DOHH2 (cell line): ENCODE measurements around the gene MEI4.
"Not testable (repeated sequence)": the region's sequence is repeated elsewhere in the genome, so short reads cannot be mapped to it uniquely, and the experiment has no call there.

Source experiments
- H3F3A ChIP-seq: fragments of 200-600 bp; sonication (generic), shearing (Covaris generic); 2 replicates; pipeline ENCODE4 v1.6.0; 2016; ENCODE audit warnings: antibody characterized with exemption, mild to moderate bottlenecking; ENCODE audit not compliant: control insufficient read depth, insufficient read depth
- H3K27ac ChIP-seq: fragments of 200-600 bp; sonication (generic); 2 replicates; pipeline ENCODE4 v1.5.1; 2014; ENCODE audit warnings: low read depth, mild to moderate bottlenecking, low read length, moderate library complexity
- H3K27me3 ChIP-seq: fragments of 200-600 bp; sonication (generic); 2 replicates; pipeline ENCODE4 v1.6.1; 2014; ENCODE audit warnings: mild to moderate bottlenecking, low read length, mixed read lengths; ENCODE audit not compliant: control insufficient read depth
- H3K36me3 ChIP-seq: fragments of 200-600 bp; sonication (generic); 2 replicates; pipeline ENCODE4 v1.6.1; 2014; ENCODE audit warnings: mild to moderate bottlenecking, low read length, moderate library complexity, mixed read lengths; ENCODE audit not compliant: control insufficient read depth
- H3K4me1 ChIP-seq: fragments of 200-600 bp; sonication (generic); 2 replicates; pipeline ENCODE4 v1.6.1; 2014; ENCODE audit warnings: mild to moderate bottlenecking, low read length, mixed read lengths; ENCODE audit not compliant: control insufficient read depth
- H3K4me2 ChIP-seq: fragments of 200-600 bp; sonication (generic); 2 replicates; pipeline ENCODE4 v1.6.0; 2014; ENCODE audit warnings: mild to moderate bottlenecking, low read length, moderate library complexity
- H3K4me3 ChIP-seq: fragments of 200-600 bp; sonication (generic); 2 replicates; pipeline ENCODE4 v1.5.1; 2014; ENCODE audit warnings: mild to moderate bottlenecking, low read length, mixed read lengths
- H3K79me2 ChIP-seq: fragments of 200-600 bp; sonication (generic); 2 replicates; pipeline ENCODE4 v1.6.1; 2014; ENCODE audit warnings: mild to moderate bottlenecking, low read length, mixed read lengths; ENCODE audit not compliant: control insufficient read depth
- H3K9me2 ChIP-seq: fragments of 200-600 bp; sonication (generic); replicated peaks from 2 replicates; pipeline ENCODE4 v1.6.1; 2014; ENCODE audit warnings: mild to moderate bottlenecking, low read length, mixed read lengths; ENCODE audit not compliant: control insufficient read depth
- H3K9me3 ChIP-seq: fragments of 200-600 bp; sonication (generic); 2 replicates; pipeline ENCODE4 v1.6.1; 2014; ENCODE audit warnings: antibody characterized with exemption, low read length, mixed read lengths; ENCODE audit not compliant: control insufficient read depth, insufficient read depth
- H4K20me1 ChIP-seq: fragments of 200-600 bp; sonication (generic); 2 replicates; pipeline ENCODE4 v1.6.0; 2014; ENCODE audit warnings: low read depth, mild to moderate bottlenecking, antibody characterized with exemption, low read length, moderate library complexity; ENCODE audit not compliant: control insufficient read depth, insufficient read depth
- CTCF ChIP-seq: fragments of 200-600 bp; sonication (generic); IDR thresholded peaks from one replicate; pipeline ENCODE4 v1.5.1; 2014; ENCODE audit warnings: antibody characterized with exemption, mild to moderate bottlenecking, low read depth, low read length; ENCODE audit not compliant: poor library complexity, severe bottlenecking
- EZH2phosphoT487 ChIP-seq: fragments of 200-600 bp; sonication (generic); IDR thresholded peaks from 2 replicates; pipeline ENCODE4 v1.6.1; 2017; ENCODE audit warnings: borderline replicate concordance, mild to moderate bottlenecking, antibody characterized with exemption, low read length, moderate library complexity, mixed read lengths

MEI4 gene

GRCh38 chr6:77829736-77830135 lies 176.9 kb downstream of the MEI4 start:
- Histone ChIP-seq H3K4me2 (no peak overlapping the region), H3F3A (no peaks in the 10 kb centered on the region), H3K36me3 (no peaks in the 10 kb centered on the region), H3K27me3 (no peaks in the 10 kb centered on the region), H3K4me3 (no peak overlapping the region), H3K9me3 (no peaks in the 10 kb centered on the region), H3K27ac (no peak overlapping the region), H3K79me2 (no peaks in the 10 kb centered on the region), H4K20me1 (no peaks in the 10 kb centered on the region), H3K9me2 (no peaks in the 10 kb centered on the region), H3K4me1 (no peaks in the 10 kb centered on the region)
- no peak for TF ChIP-seq EZH2phosphoT487
- TF ChIP-seq CTCF, result no peak

GRCh38 chr6:77833749-77834148 lies 180.9 kb downstream of the MEI4 start:
- not testable (repeated sequence) for H3K27ac ChIP-seq, H4K20me1 ChIP-seq, H3F3A ChIP-seq, H3K79me2 ChIP-seq, H3K36me3 ChIP-seq, H3K4me2 ChIP-seq, H3K9me3 ChIP-seq, H3K9me2 ChIP-seq, H3K4me1 ChIP-seq, H3K27me3 ChIP-seq, H3K4me3 ChIP-seq

DNA sequence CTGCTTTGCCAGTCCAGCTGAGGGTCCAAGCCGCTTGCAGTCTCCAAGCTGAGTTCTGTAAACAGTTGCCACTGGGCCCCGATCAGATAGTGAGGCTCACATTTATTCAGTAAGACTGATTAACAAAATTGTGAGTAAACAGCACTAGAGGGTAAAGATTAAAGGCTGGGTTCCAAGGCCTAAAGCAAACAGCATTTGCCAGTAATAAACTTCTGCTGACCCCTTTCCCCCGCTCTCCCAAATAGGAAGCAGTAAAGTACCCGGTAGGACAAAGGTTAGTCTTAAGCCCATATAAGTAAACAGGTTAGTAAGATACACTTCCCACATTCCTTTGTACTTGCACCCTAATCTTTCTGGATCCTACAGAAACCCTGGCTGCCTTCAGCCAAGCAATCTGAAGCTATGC lies 181.8 kb downstream of the MEI4 start:
- Histone ChIP-seq H4K20me1 (no peaks in the 10 kb centered on the region), H3K4me1 (no peaks in the 10 kb centered on the region), H3K9me2 (no peaks in the 10 kb centered on the region), H3K4me3 (no peak overlapping the region), H3K79me2 (no peaks in the 10 kb centered on the region), H3F3A (no peaks in the 10 kb centered on the region), H3K4me2 (no peak overlapping the region), H3K27ac (no peak overlapping the region), H3K27me3 (no peaks in the 10 kb centered on the region), H3K36me3 (no peaks in the 10 kb centered on the region), H3K9me3 (no peaks in the 10 kb centered on the region)
- no peak for TF ChIP-seq EZH2phosphoT487
- no peak for TF ChIP-seq CTCF

DNA sequence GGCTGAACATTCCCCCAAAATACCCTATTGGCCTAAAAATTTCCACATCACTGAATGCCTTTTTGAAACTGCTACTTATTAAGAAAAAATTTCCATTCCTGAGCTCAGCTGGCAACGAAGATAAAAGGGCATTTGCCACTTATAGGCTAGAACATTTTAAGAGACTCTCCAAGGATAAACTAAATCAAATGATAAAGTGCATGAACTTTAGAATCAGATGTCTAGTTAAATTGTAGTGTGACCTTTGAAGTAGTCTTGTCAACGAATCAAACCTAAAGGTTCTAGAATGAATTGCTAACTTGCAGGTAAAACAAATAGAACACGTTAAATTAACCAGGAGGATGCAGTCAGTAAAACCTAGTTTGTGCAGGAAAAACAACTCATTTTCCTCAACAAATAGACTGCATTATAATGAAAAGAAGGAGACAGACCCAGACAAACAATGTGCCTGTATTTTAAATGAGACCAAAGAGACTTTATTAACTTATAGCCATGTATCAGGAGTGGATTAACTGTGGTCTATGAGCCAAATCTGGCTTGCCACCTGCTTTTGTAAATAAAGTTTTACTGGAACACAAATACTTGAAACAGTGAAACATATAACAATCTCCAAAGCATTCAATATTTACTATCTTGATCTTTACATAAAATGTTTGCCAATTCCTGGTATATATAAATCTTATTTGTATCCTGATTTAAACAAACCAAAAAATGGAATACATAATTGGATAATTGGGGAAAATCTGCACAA lies 184.4 kb downstream of the MEI4 start:
- no peak for TF ChIP-seq EZH2phosphoT487
- TF ChIP-seq CTCF, result no peak
- H3K27ac ChIP-seq, result no peak overlapping the region
- H3K36me3 ChIP-seq, result no peaks in the 10 kb centered on the region
- H3F3A ChIP-seq, result no peaks in the 10 kb centered on the region
- no peaks in the 10 kb centered on the region for H3K79me2 ChIP-seq
- H3K9me3 ChIP-seq, result no peaks in the 10 kb centered on the region
- no peaks in the 10 kb centered on the region for H3K27me3 ChIP-seq
- no peaks in the 10 kb centered on the region for H3K9me2 ChIP-seq
- no peak overlapping the region for H3K4me2 ChIP-seq
- no peaks in the 10 kb centered on the region for H3K4me1 ChIP-seq
- no peak overlapping the region for H3K4me3 ChIP-seq
- H4K20me1 ChIP-seq, result no peaks in the 10 kb centered on the region
